D721Med (cell line): ENCODE data around the gene IGSF23.
"Not testable (repeated sequence)": the region's sequence is repeated elsewhere in the genome, so short reads cannot be mapped to it uniquely, and the experiment has no call there.

ENCODE experiments used
- DNase-seq: peaks from one replicate; pipeline ENCODE4 v3.0.0; 2011; ENCODE audit warnings: low spot score; ENCODE audit not compliant: insufficient read length
- FAIRE-seq: peaks from 2 replicates; lab custom pipeline; 2011; peaks lifted over from hg19 to GRCh38; lab: Jason Lieb, UNC
- CTCF ChIP-seq: IDR thresholded peaks from 2 replicates; pipeline ENCODE4 v1.5.1; 2012; ENCODE audit warnings: mild to moderate bottlenecking, control low read depth; ENCODE audit not compliant: insufficient read depth; ENCODE audit errors: missing control alignments

Gene IGSF23

GRCh38 chr19:44680536-44680935 is 67.2 kb downstream of the IGSF23 start:
- no peak for FAIRE-seq
- no peak for TF ChIP-seq CTCF

GRCh38 chr19:44681992-44682790 is 68.8 kb downstream of the IGSF23 start:
- no peak for DNase-seq
- no peak for FAIRE-seq

More at GRCh38 chr19:44680536-44680935, 67.2 kb downstream of the IGSF23 start:
- no peak for DNase-seq

GRCh38 chr19:44682807-44683206 is 69.4 kb downstream of the IGSF23 start:
- TF ChIP-seq CTCF = no peak
- FAIRE-seq (no peak), DNase-seq (no peak)

More at GRCh38 chr19:44681992-44682790, 68.8 kb downstream of the IGSF23 start:
- TF ChIP-seq CTCF = no peak

- no peak for TF ChIP-seq CTCF
- DNase-seq (no peak), FAIRE-seq (no peak)
These were observed 70.3 kb downstream of the IGSF23 start for GRCh38 chr19:44683434-44684210.

GRCh38 chr19:44684396-44684795 is 71.0 kb downstream of the IGSF23 start:
- FAIRE-seq, DNase-seq: not testable (repeated sequence)

- peak; percentile 64 for DNase-seq
- FAIRE-seq = no peak
- TF ChIP-seq CTCF = no peak
These were observed 71.8 kb downstream of the IGSF23 start for GRCh38 chr19:44684892-44685863.

- FAIRE-seq = no peak
- DNase-seq = no peak
- no peak for TF ChIP-seq CTCF
These were observed 72.5 kb downstream of the IGSF23 start for GRCh38 chr19:44685877-44686276.
